GM23338 (cell line): ENCODE results near the gene MPV17L. TPM values are rescaled to one million over a fixed set of nuclear protein-coding genes. Genes with fewer than 3 reads are reported as not detected.
"Not testable (repeated sequence)": the region's sequence is repeated elsewhere in the genome, so short reads cannot be mapped to it uniquely, and the experiment has no call there.

Source experiments
- ATAC-seq: fragments of 200-7000 bp; cut with Tn5 transposase; 3 replicates; pipeline ENCODE4 v1.9.1; 2020
- DNase-seq: peaks from one replicate; pipeline ENCODE4 v3.0.0-alpha.2; 2015; ENCODE audit warnings: low spot score
- H2AFZ ChIP-seq: fragments of 200-600 bp; sonication (generic); 2 replicates; pipeline ENCODE4 v1.8.0; 2016; ENCODE audit warnings: antibody characterized with exemption, mild to moderate bottlenecking, moderate library complexity
- H3F3A ChIP-seq: fragments of 200-600 bp; sonication (generic); replicated peaks from 2 replicates; pipeline ENCODE4 v1.8.0; 2017; ENCODE audit warnings: antibody characterized with exemption, mixed run types, low read depth
- H3K27ac ChIP-seq: fragments of 200-600 bp; sonication (generic); 2 replicates; pipeline ENCODE4 v1.6.1; 2016; ENCODE audit warnings: low read depth
- H3K27me3 ChIP-seq: fragments of 200-600 bp; sonication (generic); 2 replicates; pipeline ENCODE4 v1.8.0; 2016; ENCODE audit warnings: mild to moderate bottlenecking, mixed run types, moderate library complexity; ENCODE audit not compliant: insufficient read depth
- H3K36me3 ChIP-seq: fragments of 200-600 bp; sonication (generic); 2 replicates; pipeline ENCODE4 v1.8.0; 2016; ENCODE audit warnings: mild to moderate bottlenecking; ENCODE audit not compliant: insufficient read depth
- H3K4me1 ChIP-seq: fragments of 200-600 bp; sonication (generic); 2 replicates; pipeline ENCODE4 v1.8.0; 2016; ENCODE audit warnings: mild to moderate bottlenecking, moderate library complexity; ENCODE audit not compliant: insufficient read depth
- H3K4me2 ChIP-seq: fragments of 200-600 bp; sonication (generic); 2 replicates; pipeline ENCODE4 v1.7.1; 2017; ENCODE audit warnings: mixed run types
- H3K4me3 ChIP-seq: fragments of 200-600 bp; sonication (generic); 2 replicates; pipeline ENCODE4 v1.6.1; 2016; ENCODE audit warnings: mixed run types
- H3K79me2 ChIP-seq: fragments of 200-600 bp; sonication (generic); replicated peaks from 2 replicates; pipeline ENCODE4 v1.8.0; 2017; ENCODE audit warnings: mild to moderate bottlenecking; ENCODE audit not compliant: insufficient read depth
- H3K9me2 ChIP-seq: fragments of 200-600 bp; sonication (generic); 2 replicates; pipeline ENCODE4 v1.8.0; 2017; ENCODE audit not compliant: insufficient read depth
- H4K20me1 ChIP-seq: fragments of 200-600 bp; sonication (generic); replicated peaks from 2 replicates; pipeline ENCODE4 v1.8.0; 2017; ENCODE audit warnings: mild to moderate bottlenecking; ENCODE audit not compliant: insufficient read depth
- H3K27ac Mint-ChIP-seq: 2 replicates; pipeline ENCODE4 v1.8.0; 2020; ENCODE audit warnings: inconsistent platforms, mild to moderate bottlenecking, moderate library complexity, mixed read lengths
- H3K27me3 Mint-ChIP-seq: 3 replicates; pipeline ENCODE4 v1.8.0; 2022; ENCODE audit warnings: low read depth, mild to moderate bottlenecking, moderate library complexity, mixed read lengths, inconsistent platforms; ENCODE audit not compliant: insufficient read depth, poor library complexity
- H3K36me3 Mint-ChIP-seq: 3 replicates; pipeline ENCODE4 v1.8.0; 2021; ENCODE audit warnings: low read depth, mild to moderate bottlenecking, inconsistent platforms, moderate library complexity, mixed read lengths
- H3K4me1 Mint-ChIP-seq: 3 replicates; pipeline ENCODE4 v1.8.0; 2020; ENCODE audit warnings: mild to moderate bottlenecking, inconsistent platforms, mixed read lengths
- H3K4me3 Mint-ChIP-seq: 3 replicates; pipeline ENCODE4 v1.8.0; 2021; ENCODE audit warnings: moderate library complexity, mild to moderate bottlenecking, inconsistent platforms, mixed read lengths
- H3K9me3 Mint-ChIP-seq: 3 replicates; pipeline ENCODE4 v1.8.0; 2020; ENCODE audit warnings: moderate library complexity, mild to moderate bottlenecking, inconsistent platforms, mixed read lengths
- POLR2AphosphoS5 ChIP-seq: IDR thresholded peaks from 2 replicates; pipeline ENCODE4 v1.6.1; 2016; ENCODE audit warnings: antibody characterized with exemption, low read depth
- long read RNA-seq: library from polyadenylated mRNA; unstranded; transcript quantifications from one replicate; pipeline ENCODE4 v2.0.0, GENCODE V29; 2020; ENCODE audit not compliant: unreplicated experiment
- polyA plus RNA-seq: library from polyadenylated mRNA; unstranded; fragments of >200 nt; fragmentation: Nextera tagmentation; extraction: Ambion mirVana; gene quantifications from 2 replicates; pipeline ENCODE4 v1.2.1, GENCODE V29; 2016
- total RNA-seq: library from RNA; depleted of rRNA; stranded (reverse); fragments of >200 nt; shearing (Covaris generic); gene quantifications from 2 replicates; pipeline ENCODE4 v1.2.3, GENCODE V29; 2014; rRNA removed

MPV17L gene
- total RNA-seq (8.0 and 11.7 TPM in 2 replicates), polyA plus RNA-seq (3.0 and 3.2 TPM in 2 replicates)
- long read RNA-seq, partial matches to known transcripts = 0 of 1 reads
- long read RNA-seq, other reads (novel, unspliced or antisense) = 0 of 1 reads

GRCh38 chr16:15395631-15396508 lies at the start of gene MPV17L:
Gene MPV17L, plus strand, starts transcription at chr16:15395754. Its CDS starts 144 bp downstream, at chr16:15395898.
- not testable (repeated sequence) for H3K9me3 Mint-ChIP-seq, H4K20me1 ChIP-seq, H3F3A ChIP-seq, H3K4me1 ChIP-seq, H3K79me2 ChIP-seq, H3K27ac ChIP-seq, H3K9me2 ChIP-seq, H3K36me3 ChIP-seq, H3K27me3 ChIP-seq, H3K27ac Mint-ChIP-seq, H3K36me3 Mint-ChIP-seq
- Histone ChIP-seq H3K4me3 (peak within 1 kb of the TSS; percentile 69), H3K4me2 (peak within 1 kb of the TSS; percentile 78), H2AFZ (peak within 1 kb of the TSS; percentile 52; the same call in 1 of the 2 replicates)
- ATAC-seq = peak; percentile 96
- H3K27me3 Mint-ChIP-seq = peaks cover 12% of the 10 kb centered on the region
- peak within 1 kb of the TSS; percentile 76 for H3K4me3 Mint-ChIP-seq
- H3K4me1 Mint-ChIP-seq = peaks cover 18% of the 10 kb centered on the region
- peak; percentile 71 for TF ChIP-seq POLR2AphosphoS5
- peak; percentile 83 for DNase-seq

- H4K20me1 ChIP-seq, H3K4me2 ChIP-seq, H3K9me2 ChIP-seq, H3K9me3 Mint-ChIP-seq, H3K4me3 Mint-ChIP-seq, H3K27me3 Mint-ChIP-seq, H3K79me2 ChIP-seq, H3K27ac Mint-ChIP-seq, H3K4me1 ChIP-seq, H3K4me3 ChIP-seq, DNase-seq, H3K27me3 ChIP-seq, H3F3A ChIP-seq, H3K4me1 Mint-ChIP-seq, H3K36me3 ChIP-seq, H3K27ac ChIP-seq, ATAC-seq, H3K36me3 Mint-ChIP-seq, H2AFZ ChIP-seq: not testable (repeated sequence)
Observed at GRCh38 chr16:15348721-15349120, 46.8 kb upstream of the MPV17L start.

GRCh38 chr16:15351251-15351650 lies 44.3 kb upstream of the MPV17L start:
- H3K4me1 Mint-ChIP-seq, H3K27ac Mint-ChIP-seq, H3K36me3 Mint-ChIP-seq, H3K36me3 ChIP-seq, H3F3A ChIP-seq, H3K4me3 Mint-ChIP-seq, H3K27me3 ChIP-seq, H3K9me2 ChIP-seq, ATAC-seq, H3K4me1 ChIP-seq, H3K27ac ChIP-seq, H3K79me2 ChIP-seq, DNase-seq, H3K27me3 Mint-ChIP-seq, H3K4me3 ChIP-seq, H4K20me1 ChIP-seq, H3K4me2 ChIP-seq, H3K9me3 Mint-ChIP-seq, H2AFZ ChIP-seq: not testable (repeated sequence)

- not testable (repeated sequence) for H3K36me3 Mint-ChIP-seq
- peak; percentile 99 for ATAC-seq
Observed at GRCh38 chr16:15351745-15352144, 43.8 kb upstream of the MPV17L start.

GRCh38 chr16:15352852-15353251 lies 42.7 kb upstream of the MPV17L start:
- not testable (repeated sequence) for H4K20me1 ChIP-seq, H3K4me3 ChIP-seq, H3K27me3 ChIP-seq, ATAC-seq, H3F3A ChIP-seq, H3K79me2 ChIP-seq, H3K27ac ChIP-seq, H3K36me3 Mint-ChIP-seq, H3K4me3 Mint-ChIP-seq, H3K4me1 ChIP-seq, H3K9me3 Mint-ChIP-seq, H3K36me3 ChIP-seq, H3K27ac Mint-ChIP-seq, H2AFZ ChIP-seq, H3K27me3 Mint-ChIP-seq, H3K4me1 Mint-ChIP-seq, H3K4me2 ChIP-seq, H3K9me2 ChIP-seq, DNase-seq

More at GRCh38 chr16:15351745-15352144, 43.8 kb upstream of the MPV17L start:
- H3K4me1 ChIP-seq, H3K27me3 ChIP-seq, H3K4me3 ChIP-seq, H3K4me2 ChIP-seq, DNase-seq, H3K27ac ChIP-seq, H3K4me3 Mint-ChIP-seq, H3K9me3 Mint-ChIP-seq, H4K20me1 ChIP-seq, H2AFZ ChIP-seq, H3K36me3 ChIP-seq, H3K27ac Mint-ChIP-seq, H3K79me2 ChIP-seq, H3K27me3 Mint-ChIP-seq, H3K4me1 Mint-ChIP-seq, H3K9me2 ChIP-seq, H3F3A ChIP-seq: not testable (repeated sequence)

GRCh38 chr16:15354846-15355245 lies 40.7 kb upstream of the MPV17L start:
- H3K27ac Mint-ChIP-seq = not testable (repeated sequence)

More at GRCh38 chr16:15354846-15355245, 40.7 kb upstream of the MPV17L start:
- not testable (repeated sequence) for H3K9me3 Mint-ChIP-seq, ATAC-seq, H4K20me1 ChIP-seq, H3K4me2 ChIP-seq, H2AFZ ChIP-seq, H3K79me2 ChIP-seq, H3K36me3 Mint-ChIP-seq, H3K36me3 ChIP-seq, H3K9me2 ChIP-seq, H3K27me3 ChIP-seq, H3K4me3 Mint-ChIP-seq, H3K4me3 ChIP-seq, DNase-seq, H3K27ac ChIP-seq, H3F3A ChIP-seq, H3K4me1 Mint-ChIP-seq, H3K4me1 ChIP-seq, H3K27me3 Mint-ChIP-seq
